ENCODE measurements around the gene ARHGAP23.

GRCh38 chr17:38485146-38485468 lies 56.8 kb downstream of the ARHGAP23 start:
- TF ChIP-seq ESRRG (CRISPR knock-in tag; IDR thresholded peaks at IDR 0.05) (no peak), PATZ1 (CRISPR knock-in tag; IDR thresholded peaks at IDR 0.05; ENCODE audit: borderline replicate concordance) (no peak), ZFP30 (CRISPR knock-in tag; IDR thresholded peaks at IDR 0.05) (no peak), CSDC2 (CRISPR knock-in tag; IDR thresholded peaks at IDR 0.05) (no peak), ZC3H10 (CRISPR knock-in tag; IDR thresholded peaks at IDR 0.05) (no peak), CREB5 (CRISPR knock-in tag; IDR thresholded peaks at IDR 0.05; ENCODE audit: low read depth) (no peak)

Measured in SK-N-SH treated with all-trans-retinoic acid at 6 μM for 48 hours (cell line).